NCI-H345 (cell line): ENCODE data around the gene CEL.
"Not testable (repeated sequence)": the region's sequence is repeated elsewhere in the genome, so short reads cannot be mapped to it uniquely, and the experiment has no call there.

Experiments
- DNase-seq: peaks from one replicate; lab custom pipeline; 2025; lab: John Stamatoyannopoulos, UW

CEL gene

GRCh38 chr9:133064241-133065069 is 2.7 kb downstream of the CEL start:
- no peak for DNase-seq

GRCh38 chr9:133065070-133065388 is 3.2 kb downstream of the CEL start:
- DNase-seq, result no peak

- DNase-seq, result no peak
These were observed 4.6 kb downstream of the CEL start for GRCh38 chr9:133066181-133066983.

GRCh38 chr9:133067006-133067405 is 5.2 kb downstream of the CEL start:
- no peak for DNase-seq

- DNase-seq, result no peak
These were observed 6.0 kb downstream of the CEL start for GRCh38 chr9:133067813-133068212.

GRCh38 chr9:133068431-133068830 is 6.7 kb downstream of the CEL start:
- DNase-seq, result not testable (repeated sequence)

- DNase-seq, result not testable (repeated sequence)
These were observed 8.8 kb downstream of the CEL start for GRCh38 chr9:133070500-133070961.

- not testable (repeated sequence) for DNase-seq
These were observed 9.2 kb downstream of the CEL start for GRCh38 chr9:133070985-133071384.

GRCh38 chr9:133071484-133072150 is 9.8 kb downstream of the CEL start:
- DNase-seq, result no peak

- DNase-seq, result not testable (repeated sequence)
These were observed 10.4 kb downstream of the CEL start for GRCh38 chr9:133072210-133072609.

GRCh38 chr9:133073086-133074014 is 11.6 kb downstream of the CEL start:
- no peak for DNase-seq

GRCh38 chr9:133074111-133074651 is 12.4 kb downstream of the CEL start:
- DNase-seq, result no peak

GRCh38 chr9:133075925-133076630 is 14.3 kb downstream of the CEL start:
- no peak for DNase-seq

- no peak for DNase-seq
These were observed 14.9 kb downstream of the CEL start for GRCh38 chr9:133076691-133077090.

- DNase-seq, result no peak
These were observed 16.7 kb downstream of the CEL start for GRCh38 chr9:133078486-133078885.

- DNase-seq, result no peak
These were observed 18.4 kb downstream of the CEL start for GRCh38 chr9:133080161-133080560.

- DNase-seq, result not testable (repeated sequence)
These were observed 19.3 kb downstream of the CEL start for GRCh38 chr9:133080786-133081779.

GRCh38 chr9:133081957-133082644 is 20.3 kb downstream of the CEL start:
- not testable (repeated sequence) for DNase-seq

GRCh38 chr9:133083688-133084087 is 21.9 kb downstream of the CEL start:
- not testable (repeated sequence) for DNase-seq
